HEK293T (cell line): Measurements from ENCODE around the gene KRTAP3-3.

Experiments
- ELF4 ChIP-seq: fragments of 450-650 bp; IDR thresholded peaks from 2 replicates; pipeline ENCODE4 v1.6.1; 2017; ENCODE audit warnings: antibody characterized with exemption
- FOXA1 ChIP-seq: fragments of 450-650 bp; IDR thresholded peaks from 2 replicates; pipeline ENCODE4 v1.6.1; 2016; ENCODE audit warnings: mild to moderate bottlenecking
- FOXM1 ChIP-seq: fragments of 450-650 bp; IDR thresholded peaks from 2 replicates; pipeline ENCODE4 v1.6.1; 2017; ENCODE audit warnings: mild to moderate bottlenecking, borderline replicate concordance
- L3MBTL2 ChIP-seq: fragments of 450-650 bp; conservative IDR thresholded peaks from 2 replicates; pipeline ENCODE4 v1.6.1; 2016; ENCODE audit warnings: mild to moderate bottlenecking
- NFRKB ChIP-seq: fragments of 450-650 bp; IDR thresholded peaks from 2 replicates; pipeline ENCODE4 v1.6.1; 2016; ENCODE audit warnings: mild to moderate bottlenecking, moderate library complexity
- SUZ12 ChIP-seq: fragments of 450-650 bp; IDR thresholded peaks from 2 replicates; pipeline ENCODE4 v1.6.1; 2016; ENCODE audit warnings: mild to moderate bottlenecking
- TARDBP ChIP-seq: fragments of 450-650 bp; IDR thresholded peaks from 2 replicates; pipeline ENCODE4 v1.6.1; 2016
- ZNF384 ChIP-seq: fragments of 450-650 bp; IDR thresholded peaks from 2 replicates; pipeline ENCODE4 v1.6.1; 2016
- TF ChIP-seq, protein P1 (sequence below): fragments of 450-650 bp; IDR thresholded peaks from 2 replicates; pipeline ENCODE4 v1.6.1; 2016

DNA sequence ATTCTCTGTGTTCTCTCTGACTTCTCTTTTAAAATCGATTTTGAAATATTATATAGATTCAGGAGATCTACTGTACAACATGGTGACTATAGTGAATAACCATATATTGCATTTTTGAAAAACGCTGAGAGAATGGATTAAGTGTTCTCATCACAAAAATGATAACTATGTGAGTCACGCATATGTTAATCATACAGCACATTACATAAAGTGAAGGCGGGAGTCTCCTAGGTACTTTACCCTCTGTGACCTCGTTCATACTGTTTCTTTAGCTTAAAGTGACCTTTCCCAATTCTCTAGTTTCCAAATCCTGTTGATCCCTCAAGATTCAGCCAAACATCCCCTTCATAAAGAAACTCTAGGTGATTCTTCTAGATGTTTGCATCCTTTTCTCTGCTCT lies 8.8 kb upstream of the KRTAP3-3 start:
- TF ChIP-seq FOXM1 (no peak), FOXA1 (no peak), TARDBP (no peak), ELF4 (no peak), SUZ12 (no peak), L3MBTL2 (no peak), ZNF384 (no peak), NFRKB (no peak)
- TF ChIP-seq, protein P1, sequence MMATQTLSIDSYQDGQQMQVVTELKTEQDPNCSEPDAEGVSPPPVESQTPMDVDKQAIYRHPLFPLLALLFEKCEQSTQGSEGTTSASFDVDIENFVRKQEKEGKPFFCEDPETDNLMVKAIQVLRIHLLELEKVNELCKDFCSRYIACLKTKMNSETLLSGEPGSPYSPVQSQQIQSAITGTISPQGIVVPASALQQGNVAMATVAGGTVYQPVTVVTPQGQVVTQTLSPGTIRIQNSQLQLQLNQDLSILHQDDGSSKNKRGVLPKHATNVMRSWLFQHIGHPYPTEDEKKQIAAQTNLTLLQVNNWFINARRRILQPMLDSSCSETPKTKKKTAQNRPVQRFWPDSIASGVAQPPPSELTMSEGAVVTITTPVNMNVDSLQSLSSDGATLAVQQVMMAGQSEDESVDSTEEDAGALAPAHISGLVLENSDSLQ, result no peak
